HG03060 (cell line): ENCODE data around the gene CDX2.
"Not testable (repeated sequence)": the region's sequence is repeated elsewhere in the genome, so short reads cannot be mapped to it uniquely, and the experiment has no call there.

Source experiments
- ATAC-seq: cut with Tn5 transposase; IDR thresholded peaks from one replicate; pipeline ENCODE4 v1.9.1; 2021; ENCODE audit warnings: low read depth, moderate number of reproducible peaks; ENCODE audit not compliant: unreplicated experiment

Gene CDX2

GRCh38 chr13:27965740-27966640, 3.1 kb downstream of the CDX2 start:
- no peak for ATAC-seq

- no peak for ATAC-seq
Observed at GRCh38 chr13:27965343-27965739, 3.8 kb downstream of the CDX2 start.

DNA sequence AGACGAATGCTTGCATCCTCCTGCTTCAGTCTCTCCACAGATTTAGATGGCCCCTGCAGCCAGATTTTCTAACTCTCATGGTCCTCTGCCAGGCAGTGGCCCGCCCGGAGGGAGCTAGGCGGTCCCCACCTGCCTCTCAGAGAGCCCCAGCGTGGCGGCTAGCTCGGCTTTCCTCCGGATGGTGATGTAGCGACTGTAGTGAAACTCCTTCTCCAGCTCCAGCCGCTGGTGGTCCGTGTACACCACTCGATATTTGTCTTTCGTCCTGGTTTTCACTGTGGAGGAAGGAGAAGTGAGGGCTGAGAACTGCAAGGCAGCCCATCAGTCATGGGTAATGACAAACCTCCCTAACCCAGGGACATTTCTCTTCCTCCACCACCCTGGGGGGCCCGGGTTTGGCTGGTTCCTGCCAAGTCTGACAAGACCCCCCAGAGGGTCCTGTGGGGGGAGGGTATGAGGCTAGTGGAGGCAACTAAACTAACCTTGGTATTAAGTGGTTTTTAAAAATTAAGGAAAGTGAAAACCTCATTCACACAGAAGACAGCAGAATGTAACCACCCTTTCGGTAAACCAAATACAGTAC, 4.3 kb downstream of the CDX2 start:
- no peak for ATAC-seq

- not testable (repeated sequence) for ATAC-seq
Observed at GRCh38 chr13:27964206-27964605, 4.9 kb downstream of the CDX2 start.

DNA sequence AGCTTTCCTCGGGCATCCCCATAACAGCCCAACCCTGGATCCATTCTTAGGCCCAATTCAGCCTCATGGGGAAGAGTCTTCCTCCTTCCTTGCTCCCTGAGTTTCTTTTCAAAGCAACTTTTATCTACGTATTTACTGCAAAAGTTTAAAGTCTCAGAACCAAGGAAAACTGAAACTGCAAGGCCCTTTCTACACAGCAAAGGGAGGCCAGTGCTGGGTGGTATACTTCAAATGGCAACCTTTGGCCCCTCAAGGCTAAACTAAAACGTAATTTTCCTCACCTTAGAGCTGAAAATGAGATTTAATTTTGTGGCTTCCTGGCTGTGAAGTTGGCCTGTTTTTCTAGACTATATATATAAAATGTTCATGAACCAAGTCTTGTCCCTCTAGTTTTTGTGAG, 5.6 kb downstream of the CDX2 start:
- no peak for ATAC-seq

DNA sequence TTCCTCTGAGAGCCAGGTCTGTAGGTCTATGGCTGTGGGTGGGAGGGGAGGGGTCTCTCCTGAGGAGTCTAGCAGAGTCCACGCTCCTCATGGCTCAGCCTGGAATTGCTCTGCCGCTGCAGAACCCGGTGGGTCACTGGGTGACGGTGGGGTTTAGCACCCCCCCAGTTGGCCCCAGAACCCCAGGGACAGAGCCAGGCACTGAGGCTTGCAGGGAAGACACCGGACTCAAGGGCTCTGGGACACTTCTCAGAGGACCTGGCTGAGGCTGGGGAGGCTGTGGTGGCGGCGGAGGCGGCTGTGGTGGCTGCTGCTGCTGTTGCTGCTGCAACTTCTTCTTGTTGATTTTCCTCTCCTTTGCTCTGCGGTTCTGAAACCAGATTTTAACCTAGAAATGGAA, 6.1 kb downstream of the CDX2 start:
- ATAC-seq, result no peak

DNA sequence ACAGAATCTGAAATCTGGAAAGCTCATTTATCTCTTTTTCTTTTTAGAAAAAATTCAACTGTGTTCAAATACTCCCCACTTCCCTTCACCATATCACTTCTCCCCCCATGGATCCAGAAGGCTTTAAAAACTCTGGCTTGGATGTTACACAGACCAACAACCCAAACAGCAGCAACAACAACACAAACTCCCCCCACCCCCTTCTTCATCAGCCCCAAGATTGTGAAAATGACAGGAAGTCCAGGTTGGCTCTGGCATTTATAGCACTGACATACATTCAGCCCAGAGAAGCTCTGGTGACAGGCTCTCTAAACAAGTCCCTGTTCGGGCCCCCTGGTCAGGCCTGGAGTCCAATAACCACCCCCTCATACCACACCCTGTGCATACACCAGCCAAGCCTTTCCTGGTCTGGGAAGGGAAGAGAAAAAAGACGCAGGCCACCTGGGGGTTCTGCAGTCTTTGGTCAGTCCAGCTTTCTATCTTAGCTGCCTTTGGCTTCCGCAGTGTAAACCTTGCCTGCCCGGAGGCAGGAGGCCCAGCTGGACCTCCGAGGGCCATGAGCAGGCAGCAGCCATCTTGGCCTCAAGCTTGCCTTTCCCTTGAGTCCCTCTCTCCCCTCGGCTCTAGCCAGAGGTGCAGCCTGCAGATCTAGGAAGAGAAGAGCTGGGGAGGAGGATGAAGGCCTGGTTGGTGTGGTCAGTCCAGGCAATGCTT, 6.8 kb downstream of the CDX2 start:
- no peak for ATAC-seq

DNA sequence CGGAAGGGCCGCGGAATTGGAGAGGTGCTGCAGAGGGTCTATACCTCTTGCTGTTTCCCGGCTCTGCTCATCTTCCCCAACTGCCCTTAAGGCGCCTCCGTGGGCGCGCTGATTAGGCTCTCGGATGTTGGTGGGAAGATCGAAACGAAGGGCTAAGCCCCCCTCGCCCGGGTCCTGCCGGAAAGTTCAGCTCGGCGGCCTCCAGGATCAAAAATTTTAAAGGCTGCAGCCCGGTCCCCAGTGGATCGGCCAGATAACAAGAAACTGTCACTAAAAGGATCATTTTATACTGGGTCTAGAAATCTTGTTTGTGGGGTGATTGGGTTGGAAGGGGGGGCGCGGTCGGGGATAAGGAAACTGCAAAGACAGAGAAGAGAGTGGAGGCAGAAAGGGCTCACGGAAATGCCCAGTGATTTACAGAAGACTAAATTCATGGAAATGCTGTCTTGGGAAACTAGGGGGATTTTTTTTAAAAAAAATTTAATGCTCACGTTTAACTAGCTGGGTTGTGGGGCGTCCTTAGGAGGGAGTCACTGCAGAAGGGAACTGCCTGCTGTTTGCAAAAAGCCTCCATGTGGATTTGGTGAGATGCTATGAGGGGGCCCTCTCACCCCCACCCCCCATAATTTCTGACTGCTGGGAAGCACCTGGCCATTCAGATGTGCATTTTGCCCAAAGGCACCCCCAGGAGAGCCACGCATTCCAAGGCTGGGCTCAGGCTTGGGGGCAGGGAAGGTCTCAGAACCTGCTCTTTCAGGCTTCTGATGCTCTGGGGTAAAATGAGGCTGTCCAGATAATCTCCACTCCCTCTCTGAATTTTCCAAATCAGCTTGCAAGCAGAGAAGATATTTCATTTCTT, 7.7 kb downstream of the CDX2 start:
- no peak for ATAC-seq

DNA sequence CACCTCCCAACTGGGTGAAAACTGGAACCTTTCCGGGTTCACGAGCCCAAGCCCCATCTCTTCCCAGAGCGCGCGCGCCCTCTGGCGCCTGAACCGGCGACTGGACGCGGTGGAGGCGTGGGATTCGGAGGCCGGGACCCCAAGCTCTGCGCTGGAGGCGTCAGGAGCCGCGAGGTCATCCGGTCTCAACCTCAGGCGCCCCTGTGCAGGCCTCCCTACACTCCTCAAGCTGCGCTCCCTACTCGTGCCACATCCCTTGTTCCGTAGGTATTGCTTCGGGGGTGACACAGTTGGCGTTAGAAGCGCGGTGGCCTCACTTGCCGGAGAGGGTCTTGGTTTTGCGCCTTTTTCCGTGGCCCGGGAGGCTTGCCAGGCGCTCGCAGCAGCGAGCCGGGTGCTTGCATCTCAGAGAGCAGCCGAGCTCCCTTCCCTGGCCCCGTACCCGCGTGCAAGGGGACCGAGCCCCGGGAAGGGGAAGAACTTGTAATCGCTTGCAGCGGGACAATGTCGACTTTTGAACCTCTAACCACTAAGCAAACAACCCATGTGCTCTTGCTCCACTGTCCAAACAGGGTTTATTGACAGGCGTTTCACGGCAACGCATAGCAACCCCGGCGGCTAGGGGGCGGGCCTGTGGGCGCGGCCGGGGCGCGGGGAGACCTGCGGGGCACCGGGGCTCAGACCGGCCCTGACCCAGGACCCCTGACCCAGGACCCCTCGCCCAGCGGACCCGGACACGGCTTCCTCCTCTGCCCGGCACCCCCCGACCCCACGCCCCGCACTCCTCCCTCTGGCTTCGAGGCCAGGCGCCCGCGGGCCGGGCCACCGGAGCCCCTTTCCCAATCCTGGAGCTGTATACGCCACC, 8.5 kb downstream of the CDX2 start:
- no peak for ATAC-seq

DNA sequence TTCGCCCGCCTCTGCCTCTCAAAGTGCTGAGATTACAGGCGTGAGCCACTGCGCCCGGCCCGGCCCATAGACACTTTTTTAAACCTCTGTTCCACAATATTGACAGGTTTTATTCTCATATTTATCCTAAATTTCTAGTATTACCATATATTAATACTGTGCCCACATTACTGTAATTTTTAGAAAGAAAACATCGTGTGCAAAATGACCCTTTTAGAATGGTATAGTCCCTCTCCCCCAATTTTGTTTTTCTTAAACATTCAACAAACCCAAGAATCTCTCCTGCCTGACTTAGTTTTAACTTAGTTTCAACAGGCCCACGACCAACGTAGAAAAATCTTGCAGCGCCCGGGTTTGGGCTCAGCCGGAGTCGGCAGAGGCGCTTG, 9.1 kb downstream of the CDX2 start:
- no peak for ATAC-seq

GRCh38 chr13:27956576-27957300, 12.4 kb downstream of the CDX2 start:
- no peak for ATAC-seq

DNA sequence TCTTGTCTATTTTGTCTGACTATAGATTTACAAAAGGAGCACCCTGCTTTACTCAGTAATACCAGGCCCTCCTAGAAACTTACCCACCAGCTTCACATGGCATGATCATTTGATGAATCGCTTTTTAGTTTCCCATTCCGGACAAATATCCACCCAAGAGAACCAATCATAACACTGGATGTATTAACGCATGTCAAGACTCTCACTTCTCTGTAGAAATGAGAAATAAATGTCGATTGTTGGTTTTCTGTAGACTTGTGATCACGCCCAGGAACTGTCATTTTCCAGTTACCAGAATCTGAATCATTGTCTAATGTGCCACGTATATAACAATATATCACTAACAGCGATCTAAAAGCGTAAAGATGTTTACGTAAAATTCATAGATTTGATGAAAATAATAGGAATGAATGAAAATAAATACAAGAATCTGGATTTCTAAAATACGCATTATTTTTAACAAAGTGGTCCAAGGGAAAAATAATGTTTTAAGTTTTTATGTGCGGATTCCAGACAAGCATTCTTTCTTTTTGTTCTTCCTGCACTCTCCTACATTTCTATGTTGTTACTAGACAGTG, 14.0 kb downstream of the CDX2 start:
- no peak for ATAC-seq

DNA sequence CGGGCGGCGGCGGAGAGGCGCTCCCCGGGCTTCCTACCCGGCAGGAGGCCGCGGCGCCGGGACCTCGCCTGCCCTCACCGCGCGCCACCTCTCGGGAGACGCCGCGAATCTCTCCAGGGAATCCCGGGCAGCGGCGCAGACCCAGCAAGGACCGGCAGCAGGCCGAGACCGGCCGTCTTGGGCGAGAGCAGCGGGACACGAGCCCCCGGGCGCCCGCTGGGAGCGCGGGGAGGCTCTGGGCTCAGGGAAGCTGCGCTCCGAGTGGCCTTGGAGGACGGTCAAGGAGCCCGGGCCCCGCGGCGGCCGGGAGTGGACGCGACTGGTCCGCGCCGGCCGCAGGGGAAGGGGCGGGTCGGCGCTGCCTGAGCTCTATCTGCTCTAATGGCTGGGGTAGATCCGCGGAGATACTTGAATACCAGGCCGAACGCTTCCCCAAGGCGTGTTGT, 14.7 kb downstream of the CDX2 start:
- no peak for ATAC-seq

DNA sequence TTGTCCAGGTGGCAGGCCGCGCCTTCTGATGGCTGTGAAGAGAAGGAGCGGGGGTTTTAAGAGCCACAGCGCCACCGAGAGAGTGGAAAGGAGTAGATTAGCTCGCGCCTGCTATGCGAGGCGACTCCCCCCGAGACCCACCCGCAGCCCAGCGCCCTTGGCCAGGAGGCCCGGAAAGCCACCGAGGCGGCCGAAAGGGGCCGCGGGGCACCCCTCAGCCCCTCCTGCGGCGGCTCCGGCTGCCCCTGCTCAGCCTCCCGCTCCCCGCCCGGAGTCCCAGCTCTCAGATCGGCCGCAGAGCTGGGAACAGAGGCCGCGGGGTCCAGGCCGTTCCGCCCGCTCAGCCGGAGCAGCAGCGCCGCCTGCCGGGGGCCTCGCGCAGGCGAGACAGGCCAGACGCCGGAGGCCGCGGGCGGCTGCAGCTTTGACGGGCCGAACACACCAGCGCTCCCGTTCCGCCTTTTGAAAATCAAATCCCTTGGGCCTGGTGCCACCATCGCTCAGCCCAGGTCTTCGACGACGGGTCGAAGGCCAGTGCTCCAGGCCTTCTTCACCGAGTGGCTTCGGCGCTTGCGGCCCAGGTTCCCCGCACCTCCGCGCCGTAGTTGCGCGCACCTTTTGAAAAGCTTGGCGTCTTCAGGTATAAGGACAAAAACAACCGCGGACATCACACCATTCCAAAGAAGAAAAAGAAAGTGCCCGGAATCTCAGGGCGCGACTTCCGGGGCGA, 15.3 kb downstream of the CDX2 start:
- ATAC-seq, result no peak

- ATAC-seq, result no peak
Observed at GRCh38 chr13:27952876-27953675, 16.0 kb downstream of the CDX2 start.

GRCh38 chr13:27942972-27943371, 26.1 kb downstream of the CDX2 start:
- no peak for ATAC-seq
